Stomach (tissue), 4 donors: ENCODE measurements around the gene RBM27.

Experiments used
- CTCF ChIP-seq, 7 experiments: fragments of 450-650 bp in 4 of 7; fragments of 200-600 bp in 3 of 7; sonication (generic) in 3 of 7; IDR thresholded peaks; one replicate each; pipeline ENCODE4 v1.5.1; 2016 to 2019; ENCODE audit warnings: antibody characterized with exemption in 7 of 7, control low read depth in 2 of 7, mild to moderate bottlenecking in 1 of 7
- EP300 ChIP-seq: sonication (generic); formaldehyde crosslinking; IDR thresholded peaks from one replicate; pipeline ENCODE4 v1.6.1; 2017; ENCODE audit warnings: antibody characterized with exemption
- POLR2A ChIP-seq, 4 donors: fragments of 450-650 bp; IDR thresholded peaks; one replicate each; pipeline ENCODE4 v1.6.1; 2016; ENCODE audit warnings: antibody characterized with exemption in 4 of 4, control low read depth in 2 of 4, mild to moderate bottlenecking in 1 of 4, moderate library complexity in 1 of 4

GRCh38 chr5:146240951-146241350 lies 37.5 kb downstream of the RBM27 start:
- TF ChIP-seq POLR2A (IDR thresholded peaks at IDR 0.05): no peak
- no peak for TF ChIP-seq CTCF (IDR thresholded peaks at IDR 0.05)
- TF ChIP-seq EP300: no peak
